GM18511 (cell line): ENCODE data around the gene RRP36.

Source experiments
- ATAC-seq: cut with Tn5 transposase; IDR thresholded peaks from one replicate; pipeline ENCODE4 v1.9.1; 2021; ENCODE audit warnings: mild to moderate bottlenecking, moderate library complexity; ENCODE audit not compliant: unreplicated experiment

The RRP36 gene

GRCh38 chr6:43060755-43061633 is 39.6 kb downstream of the RRP36 start:
- no peak for ATAC-seq

DNA sequence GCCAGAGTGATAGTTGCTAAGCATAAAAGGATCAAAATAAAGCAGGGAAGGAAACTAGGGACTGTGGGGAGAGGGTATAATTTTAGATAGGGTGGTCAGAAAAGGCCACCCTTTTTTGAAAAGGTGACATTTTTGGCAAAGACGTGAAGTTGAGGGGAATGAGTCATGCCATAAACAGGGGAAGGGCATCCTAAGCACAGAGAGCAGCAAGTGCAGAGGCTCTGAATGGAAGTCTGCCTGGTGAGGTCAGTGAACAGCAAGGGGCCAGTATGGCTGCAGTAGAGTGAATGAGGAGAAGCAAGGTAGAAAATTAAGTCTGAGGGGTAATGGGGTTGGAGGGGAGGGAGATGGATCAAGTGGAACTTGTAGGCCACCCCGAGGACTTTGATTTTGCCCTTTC is 40.4 kb downstream of the RRP36 start:
- ATAC-seq, result no peak

DNA sequence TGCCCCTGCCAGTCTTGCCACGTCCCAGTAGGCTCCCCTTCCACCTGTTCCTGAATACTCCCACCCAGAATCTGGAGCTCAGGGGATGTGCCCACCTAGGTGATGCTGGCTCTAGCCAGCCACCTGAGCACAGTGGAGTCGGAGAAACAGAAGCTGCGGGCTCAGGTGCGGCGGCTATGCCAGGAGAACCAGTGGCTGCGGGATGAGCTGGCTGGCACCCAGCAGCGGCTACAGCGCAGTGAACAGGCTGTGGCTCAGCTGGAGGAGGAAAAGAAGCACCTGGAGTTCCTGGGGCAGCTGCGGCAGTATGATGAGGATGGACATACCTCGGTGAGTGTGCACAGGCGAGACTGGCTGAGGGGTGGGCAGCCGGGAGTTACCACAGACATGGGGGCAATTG is 41.4 kb downstream of the RRP36 start:
- ATAC-seq, result no peak

GRCh38 chr6:43070028-43070632 is 48.7 kb downstream of the RRP36 start:
- ATAC-seq, result no peak

- no peak for ATAC-seq
Measured at GRCh38 chr6:43074847-43075669, 53.6 kb downstream of the RRP36 start.

DNA sequence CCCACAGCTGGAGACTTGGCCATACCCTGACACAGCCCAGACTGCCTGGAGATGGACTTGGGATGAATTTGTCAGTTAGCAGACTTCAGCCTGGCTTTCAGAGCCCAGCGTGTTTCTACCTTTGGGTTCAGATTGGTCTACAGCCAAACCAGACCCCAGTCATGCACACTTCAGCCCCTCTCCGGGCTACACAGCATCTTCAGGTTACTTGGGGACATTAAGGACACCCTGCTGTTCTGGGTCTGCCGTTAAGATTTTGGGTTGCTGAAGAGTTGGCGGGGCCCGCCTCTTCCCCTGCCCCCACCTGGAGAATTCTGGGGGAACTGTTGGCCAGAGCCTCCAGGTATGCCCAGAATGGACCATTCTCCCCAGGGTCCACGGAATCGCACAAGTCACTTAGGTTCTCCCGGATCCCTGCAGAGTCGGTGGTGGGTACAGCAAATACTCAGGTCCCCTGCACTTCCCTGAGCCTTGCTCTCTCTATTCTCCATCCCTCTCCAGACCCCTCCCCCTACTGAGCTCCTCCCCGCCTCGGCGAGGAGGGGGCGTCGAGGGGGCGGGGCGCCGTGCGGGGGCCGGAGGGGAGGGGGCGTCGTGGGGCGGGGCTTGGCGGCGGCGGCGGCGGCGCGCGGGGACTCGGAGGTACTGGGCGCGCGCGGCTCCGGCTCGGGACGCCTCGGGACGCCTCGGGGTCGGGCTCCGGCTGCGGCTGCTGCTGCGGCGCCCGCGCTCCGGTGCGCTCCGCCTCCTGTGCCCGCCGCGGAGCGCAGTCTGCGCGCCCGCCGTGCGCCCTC is 54.4 kb downstream of the RRP36 start, which contains the start of gene PTK7:
TSS of gene PTK7 (plus strand) at position 645 of the 794 bp plus-strand sequence. CDS start 175 bp downstream, outside the sequence.
- ATAC-seq, result no peak

DNA sequence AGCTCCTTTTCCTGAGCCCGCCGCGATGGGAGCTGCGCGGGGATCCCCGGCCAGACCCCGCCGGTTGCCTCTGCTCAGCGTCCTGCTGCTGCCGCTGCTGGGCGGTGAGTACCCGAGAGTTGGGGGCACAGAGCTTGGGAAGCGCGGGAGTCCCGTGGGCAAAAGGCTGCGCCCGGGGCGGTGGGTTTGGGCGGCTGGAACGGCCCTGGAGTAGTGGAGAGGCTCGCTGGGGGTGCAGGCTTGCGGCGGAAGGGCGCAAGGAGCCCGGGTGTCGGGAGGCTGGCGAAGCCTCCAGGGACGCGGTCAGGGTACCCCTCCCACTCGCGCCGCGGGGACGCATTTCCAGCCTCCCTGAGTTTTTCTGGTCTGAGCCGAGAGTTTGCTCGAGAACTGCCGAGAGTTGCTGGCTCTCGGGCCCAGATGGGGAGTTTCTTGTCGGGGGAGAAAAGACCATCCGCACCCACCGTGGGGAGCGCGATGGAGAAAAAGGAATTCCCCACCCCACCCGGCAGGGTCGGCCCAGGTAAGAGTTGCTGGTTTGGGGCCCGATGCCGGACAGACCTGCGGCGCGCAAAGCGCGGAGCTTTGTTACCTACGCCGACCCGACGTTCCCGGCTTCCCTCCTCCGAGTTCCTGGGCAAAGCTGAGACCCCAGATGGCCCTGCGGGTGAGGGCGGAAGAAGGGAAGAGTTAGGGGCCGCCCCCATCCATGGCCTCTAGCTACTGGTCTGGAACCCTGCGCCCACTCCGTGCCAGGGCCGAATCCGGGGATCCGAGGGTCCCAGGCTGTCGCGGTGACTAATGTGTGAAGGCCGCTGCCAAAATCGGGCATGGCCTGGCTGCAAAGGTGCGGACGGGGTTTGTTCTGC is 55.3 kb downstream of the RRP36 start:
- no peak for ATAC-seq

GRCh38 chr6:43077333-43077809 is 55.9 kb downstream of the RRP36 start:
- ATAC-seq, result no peak

- no peak for ATAC-seq
Measured at GRCh38 chr6:43077981-43078511, 56.6 kb downstream of the RRP36 start.

GRCh38 chr6:43078691-43079090 is 57.3 kb downstream of the RRP36 start:
- no peak for ATAC-seq
